HepG2 (cell line): ENCODE measurements around the gene TMEM253. TPM values are rescaled to one million over a fixed set of nuclear protein-coding genes. Genes with fewer than 3 reads are reported as not detected.

Experiments used
- ATAC-seq: fragments of 200-7000 bp; cut with Tn5 transposase; 3 replicates; pipeline ENCODE4 v1.9.1; 2020; ENCODE audit warnings: mild to moderate bottlenecking, moderate library complexity
- BruUV-seq: library from RNA; stranded (reverse); fragments of 400-500 nt; replicated peaks from 2 replicates; lab custom pipeline; 2021; lab: Mats Ljungman, UMichigan
- CTCF ChIA-PET: fragments of 300-600 bp; formaldehyde crosslinking; extraction: SDS; loops from one replicate; lab custom pipeline; 2021; ENCODE audit warnings: low total read pairs, inconsistent platforms, low intra/inter-chr PET ratio; lab: Yijun Ruan, JAX
- POLR2A ChIA-PET: fragments of 350-600 bp; sonication (Branson Sonifier 250); formaldehyde crosslinking; loops from one replicate; lab custom pipeline; 2020; ENCODE audit warnings: antibody characterized with exemption, inconsistent platforms; lab: Yijun Ruan, JAX
- DNase-seq: peaks from one replicate; pipeline ENCODE4 v3.0.0-alpha.2; 2015; ENCODE audit warnings: low spot score
- FAIRE-seq: peaks from 3 replicates; lab custom pipeline; 2011; peaks lifted over from hg19 to GRCh38; lab: Jason Lieb, UNC
- H2AFZ ChIP-seq: one replicate; pipeline ENCODE4 v1.6.1; 2011; ENCODE audit warnings: low read length, inconsistent platforms
- H3K27ac ChIP-seq: fragments of 300-600 bp; 3 replicates; pipeline ENCODE4 v1.8.0; 2011; ENCODE audit warnings: mixed run types, mild to moderate bottlenecking, mixed read lengths, low read length, inconsistent platforms; ENCODE audit not compliant: insufficient read depth; ENCODE audit errors: extremely low read length
- H3K27me3 ChIP-seq, 2 experiments: fragments of 200-600 bp in 1 of 2; 2 replicates in 1 of 2; 3 replicates in 1 of 2; pipeline versions ENCODE4 v1.6.0 to v1.8.0; 2011; ENCODE audit warnings: low read length in 2 of 2, mild to moderate bottlenecking in 2 of 2, moderate library complexity in 2 of 2, inconsistent platforms in 1 of 2; ENCODE audit not compliant: insufficient read depth in 2 of 2, control insufficient read depth in 1 of 2
- H3K36me3 ChIP-seq, 2 experiments: fragments of 200-600 bp in 1 of 2; replicated peaks in 1 of 2; 2 replicates in 1 of 2; 3 replicates in 1 of 2; pipeline versions ENCODE4 v1.5.1 to v1.8.0; 2011; ENCODE audit warnings: low read length in 2 of 2, inconsistent platforms in 1 of 2; ENCODE audit not compliant: insufficient read depth in 2 of 2, control insufficient read depth in 1 of 2
- H3K4me1 ChIP-seq: 2 replicates; pipeline ENCODE4 v1.5.1; 2012; ENCODE audit warnings: low read length, inconsistent platforms; ENCODE audit not compliant: insufficient read depth
- H3K4me2 ChIP-seq: 2 replicates; pipeline ENCODE4 v1.6.0; 2011; ENCODE audit warnings: low read depth, low read length, inconsistent platforms
- H3K4me3 ChIP-seq, 3 experiments: fragments of 200-600 bp in 1 of 3; sonication (generic), shearing (Covaris generic) in 1 of 3; replicated peaks in 1 of 3; 2 replicates each; pipeline ENCODE4 v1.5.1; 2011 to 2016; ENCODE audit warnings: low read length in 3 of 3, inconsistent platforms in 2 of 3, low read depth in 2 of 3, mild to moderate bottlenecking in 2 of 3, control low read depth in 1 of 3, mixed read lengths in 1 of 3; ENCODE audit not compliant: insufficient read depth in 1 of 3
- H3K79me2 ChIP-seq: one replicate; pipeline ENCODE4 v1.6.1; 2011; ENCODE audit warnings: low read length, inconsistent platforms; ENCODE audit not compliant: insufficient read depth
- H3K9ac ChIP-seq: 2 replicates; pipeline ENCODE4 v1.6.0; 2011; ENCODE audit warnings: mild to moderate bottlenecking, low read depth, low read length, inconsistent platforms; ENCODE audit not compliant: insufficient read depth
- H3K9me3 ChIP-seq: 2 replicates; pipeline ENCODE4 v1.5.1; 2012; ENCODE audit warnings: mild to moderate bottlenecking, low read length
- H4K20me1 ChIP-seq: 2 replicates; pipeline ENCODE4 v1.6.0; 2011; ENCODE audit warnings: inconsistent platforms, mild to moderate bottlenecking, low read length, moderate library complexity; ENCODE audit not compliant: insufficient read depth
- BORCS8-MEF2B ChIP-seq: sonication (generic); formaldehyde crosslinking; IDR thresholded peaks from 2 replicates; pipeline ENCODE4 v1.8.0; 2022; ENCODE audit warnings: mild to moderate bottlenecking, missing genetic modification reagents
- HNRNPLL ChIP-seq: fragments of 200-400 bp; formaldehyde crosslinking; IDR thresholded peaks from 2 replicates; pipeline ENCODE4 v1.6.1; 2017; ENCODE audit warnings: mild to moderate bottlenecking, low read depth, low read length; ENCODE audit not compliant: poor library complexity, severe bottlenecking
- KDM3A ChIP-seq: IDR thresholded peaks from 2 replicates; pipeline ENCODE4 v1.6.1; 2018; ENCODE audit warnings: low read depth, missing compliant biosample characterization
- NR2F6 ChIP-seq, 2 experiments: IDR thresholded peaks; 2 replicates each; pipeline ENCODE4 v1.6.1; 2016; ENCODE audit warnings: antibody characterized with exemption in 1 of 2, mild to moderate bottlenecking in 1 of 2
- SIN3B ChIP-seq: fragments of 150-350 bp; IDR thresholded peaks from 2 replicates; pipeline ENCODE4 v1.6.1; 2014; ENCODE audit warnings: low read length
- ZNF121 ChIP-seq: sonication (generic); formaldehyde crosslinking; IDR thresholded peaks from 2 replicates; pipeline ENCODE4 v1.5.0; 2020; ENCODE audit warnings: mild to moderate bottlenecking, missing genetic modification reagents
- ZNF225 ChIP-seq: sonication (generic); formaldehyde crosslinking; IDR thresholded peaks from 2 replicates; pipeline ENCODE4 v1.4.0; 2020; ENCODE audit warnings: mild to moderate bottlenecking, missing genetic modification reagents
- ZNF280B ChIP-seq: sonication (generic); formaldehyde crosslinking; IDR thresholded peaks from 2 replicates; pipeline ENCODE4 v1.5.0; 2020; ENCODE audit warnings: missing genetic modification reagents, mild to moderate bottlenecking, borderline replicate concordance
- WGBS: methylation state at CpG from one replicate; pipeline ENCODE4 v1.1.6; 2017; ENCODE audit warnings: low lambda C conversion rate; 5-methylcytosine and 5-hydroxymethylcytosine counted together
- in situ Hi-C: cut with HindIII; loops from 2 replicates; pipeline ENCODE4 v1.10.0; 2017; ENCODE audit warnings: low pct_unique_long_range_greater_than_20kb; ENCODE audit not compliant: extremely low pct_ligation_motif_present
- intact Hi-C: fragments of 100-400 bp; cut with micrococcal nuclease; formaldehyde crosslinking; loops from one replicate; pipeline ENCODE4 v1.10.0; 2022; ENCODE audit not compliant: unreplicated experiment
- polyA plus RNA-seq, 8 experiments: library from polyadenylated mRNA; depleted of rRNA in 3 of 8; stranded (reverse) in 7 of 8; unstranded in 1 of 8; fragments of >200 nt; fragmentation: Illumina TruSeq in 4 of 8; extraction: Trizol in 4 of 8; gene quantifications; 2 replicates each; pipeline versions ENCODE4 v1.2.1 to v1.2.3, GENCODE V29; 2011 to 2016; ENCODE audit warnings: low read depth in 4 of 8, missing spikeins in 1 of 8, mixed read lengths in 1 of 8; ENCODE audit not compliant: insufficient read depth in 1 of 8
- total RNA-seq, 5 experiments: library from RNA; depleted of rRNA; stranded (reverse); fragments of >200 nt; fragmentation: Illumina TruSeq; extraction: Trizol; gene quantifications; 2 replicates each; pipeline ENCODE4 v1.2.3, GENCODE V29; 2016; ENCODE audit warnings: low read depth in 1 of 5
- TF ChIP-seq, protein P1 (sequence below): sonication (generic); formaldehyde crosslinking; IDR thresholded peaks from 2 replicates; pipeline ENCODE4 v1.4.0; 2020; ENCODE audit warnings: missing genetic modification reagents, borderline replicate concordance

Gene TMEM253
- total and polyA plus RNA-seq, 2 of the 13 experiments (the other 11 are each of a cell fraction or from before 2014, with no cell fraction given): 0.29 to 0.45 TPM

- peak overlapping the region; percentile 96 for H2AFZ ChIP-seq
- in situ Hi-C loops (no loop called here), intact Hi-C loops (no loop called here)
- no peaks in the 10 kb centered on the region for H3K36me3 ChIP-seq
- H3K27ac ChIP-seq: no peak overlapping the region
- H3K9ac ChIP-seq: no peak overlapping the region
- BruUV-seq: no TSS peak
- H3K79me2 ChIP-seq: no peaks in the 10 kb centered on the region
- peak overlapping the region; percentile 71 for H3K4me2 ChIP-seq
- no peaks in the 10 kb centered on the region for H3K27me3 ChIP-seq
- H3K9me3 ChIP-seq: peaks cover 15% of the 10 kb centered on the region
- H3K4me1 ChIP-seq: 0 out of 2 replicates have a peak, but pooled peaks cover 6% of the 10 kb centered on the region
- DNase-seq (no peak), FAIRE-seq (no peak)
- 34% methylated on average over 1 of the region's 1 CpG for WGBS
- TF ChIP-seq ZNF121 (CRISPR knock-in tag) (peak; percentile 48; the same call in 1 of the 2 replicates), ZNF225 (no peak)
- TF ChIP-seq, all 625 proteins: peak for 1
- 0 out of 6 replicates have a peak overlapping the region, but pooled peaks of 1 of the 3 experiments have one; percentile 31 for H3K4me3 ChIP-seq
- no peaks in the 10 kb centered on the region for H4K20me1 ChIP-seq
- no peak for ATAC-seq
- ChIA-PET CTCF (no interaction called here), POLR2A (no interaction called here)
These were observed 41.5 kb downstream of the TMEM253 start for GRCh38 chr14:21142357-21142756.

GRCh38 chr14:21145437-21145836 lies 44.6 kb downstream of the TMEM253 start:
- Histone ChIP-seq H3K36me3 (no peaks in the 10 kb centered on the region), H2AFZ (no peak overlapping the region), H3K4me1 (0 out of 2 replicates have a peak, but pooled peaks cover 6% of the 10 kb centered on the region), H4K20me1 (no peaks in the 10 kb centered on the region), H3K79me2 (no peaks in the 10 kb centered on the region), H3K4me3 (no peak overlapping the region), H3K9me3 (peaks cover 15% of the 10 kb centered on the region), H3K27me3 (no peaks in the 10 kb centered on the region), H3K4me2 (no peak overlapping the region), H3K27ac (no peak overlapping the region), H3K9ac (no peak overlapping the region)
- intact Hi-C loops: no loop called here
- BruUV-seq: no TSS peak
- ChIA-PET POLR2A (no interaction called here), CTCF (no interaction called here)
- in situ Hi-C loops: no loop called here
- FAIRE-seq (no peak), DNase-seq (no peak), ATAC-seq (no peak)
- no peak for TF ChIP-seq NR2F6 (IDR thresholded peaks at IDR 0.05)
- no peak for TF ChIP-seq NR2F6 (CRISPR knock-in tag; IDR thresholded peaks at IDR 0.05)
- TF ChIP-seq, protein P1, sequence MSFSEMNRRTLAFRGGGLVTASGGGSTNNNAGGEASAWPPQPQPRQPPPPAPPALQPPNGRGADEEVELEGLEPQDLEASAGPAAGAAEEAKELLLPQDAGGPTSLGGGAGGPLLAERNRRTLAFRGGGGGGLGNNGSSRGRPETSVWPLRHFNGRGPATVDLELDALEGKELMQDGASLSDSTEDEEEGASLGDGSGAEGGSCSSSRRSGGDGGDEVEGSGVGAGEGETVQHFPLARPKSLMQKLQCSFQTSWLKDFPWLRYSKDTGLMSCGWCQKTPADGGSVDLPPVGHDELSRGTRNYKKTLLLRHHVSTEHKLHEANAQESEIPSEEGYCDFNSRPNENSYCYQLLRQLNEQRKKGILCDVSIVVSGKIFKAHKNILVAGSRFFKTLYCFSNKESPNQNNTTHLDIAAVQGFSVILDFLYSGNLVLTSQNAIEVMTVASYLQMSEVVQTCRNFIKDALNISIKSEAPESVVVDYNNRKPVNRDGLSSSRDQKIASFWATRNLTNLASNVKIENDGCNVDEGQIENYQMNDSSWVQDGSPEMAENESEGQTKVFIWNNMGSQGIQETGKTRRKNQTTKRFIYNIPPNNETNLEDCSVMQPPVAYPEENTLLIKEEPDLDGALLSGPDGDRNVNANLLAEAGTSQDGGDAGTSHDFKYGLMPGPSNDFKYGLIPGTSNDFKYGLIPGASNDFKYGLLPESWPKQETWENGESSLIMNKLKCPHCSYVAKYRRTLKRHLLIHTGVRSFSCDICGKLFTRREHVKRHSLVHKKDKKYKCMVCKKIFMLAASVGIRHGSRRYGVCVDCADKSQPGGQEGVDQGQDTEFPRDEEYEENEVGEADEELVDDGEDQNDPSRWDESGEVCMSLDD (CRISPR knock-in tag): no peak
- no peak for TF ChIP-seq ZNF280B (CRISPR knock-in tag)
- no peak for TF ChIP-seq KDM3A
- TF ChIP-seq SIN3B: no peak
- TF ChIP-seq HNRNPLL: no peak
- no peak for TF ChIP-seq BORCS8-MEF2B (CRISPR knock-in tag)
